Amniotic stem cell (primary cell): ENCODE data around the gene TKFC.

Source experiments
- DNase-seq: peaks from one replicate; lab custom pipeline; 2025; lab: John Stamatoyannopoulos, UW

Gene TKFC

DNA sequence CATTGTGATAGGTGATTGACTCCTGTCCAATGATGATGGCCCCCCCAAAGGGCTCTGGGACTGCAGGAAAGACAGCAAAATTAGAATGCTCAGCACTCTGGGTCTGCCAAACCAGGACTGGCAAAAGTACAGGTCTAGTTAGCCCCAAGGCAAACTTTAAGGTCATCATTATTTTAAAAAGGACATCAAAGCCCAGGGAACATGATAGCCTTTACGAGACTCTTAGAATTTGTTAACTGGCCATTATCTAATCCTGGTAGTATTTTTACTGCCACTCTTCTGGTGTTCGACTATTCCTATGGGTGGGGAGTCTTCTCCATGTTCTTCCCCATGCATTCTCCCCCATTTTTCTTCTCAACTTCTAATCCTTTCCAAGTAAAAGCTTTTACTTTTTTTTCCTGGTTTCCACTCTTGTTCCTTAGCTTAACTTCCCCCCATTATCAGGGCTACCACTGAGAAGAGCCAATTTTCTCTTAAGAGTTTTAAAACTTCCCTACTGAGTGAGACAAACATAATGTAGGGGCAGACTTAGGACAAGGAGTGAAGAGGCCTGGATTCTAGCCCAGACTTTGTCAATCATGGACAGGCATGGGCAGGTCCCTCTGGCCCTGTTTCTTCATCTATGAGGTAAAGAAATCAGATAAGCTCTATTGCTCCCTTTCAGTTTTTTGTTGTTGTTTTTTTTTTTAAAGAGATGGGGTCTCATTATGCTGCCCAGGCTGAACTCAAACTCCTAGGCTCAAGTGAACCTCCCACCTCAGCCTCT, 7.2 kb upstream of the TKFC start:
- DNase-seq = no peak

DNA sequence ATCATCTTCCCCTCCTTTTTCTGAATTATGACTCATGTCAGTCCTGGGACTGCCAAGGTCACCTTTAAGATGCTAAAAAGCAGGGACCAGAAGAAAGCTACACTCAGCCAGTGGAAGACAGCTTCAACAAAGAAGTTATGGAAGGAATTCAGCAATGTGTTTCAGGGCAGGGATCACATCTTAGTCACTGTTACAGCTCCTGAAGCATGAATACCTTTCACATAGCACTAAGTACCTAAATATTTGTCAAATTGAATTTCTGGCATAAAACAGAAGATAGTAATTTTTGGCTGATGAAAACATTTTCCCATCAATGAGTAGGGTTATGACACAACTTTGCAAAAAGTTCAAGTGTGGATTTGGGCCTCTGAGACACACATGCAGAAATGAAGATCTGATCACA, 5.4 kb upstream of the TKFC start:
- DNase-seq = no peak

GRCh38 chr11:61328351-61328750, 4.7 kb upstream of the TKFC start:
- no peak for DNase-seq

DNA sequence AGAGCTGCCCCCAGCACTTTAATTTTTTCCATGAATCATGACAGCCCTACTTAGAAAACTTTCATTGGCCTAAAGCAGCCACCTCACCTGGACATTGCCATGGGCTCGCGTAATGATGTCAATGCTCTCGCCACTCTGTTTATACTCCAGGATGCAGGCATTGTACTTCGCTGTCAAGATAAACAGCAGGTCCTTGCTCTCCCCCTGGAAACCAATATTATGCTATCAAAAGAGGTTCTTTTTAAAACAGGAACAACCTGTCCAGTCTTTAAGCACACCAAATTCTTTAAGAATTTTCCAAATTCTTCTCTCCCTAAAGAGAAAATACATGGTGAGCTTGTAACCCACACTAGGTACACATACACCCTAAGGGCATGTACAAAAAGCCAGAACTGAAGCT, 3.2 kb upstream of the TKFC start:
- no peak for DNase-seq

DNA sequence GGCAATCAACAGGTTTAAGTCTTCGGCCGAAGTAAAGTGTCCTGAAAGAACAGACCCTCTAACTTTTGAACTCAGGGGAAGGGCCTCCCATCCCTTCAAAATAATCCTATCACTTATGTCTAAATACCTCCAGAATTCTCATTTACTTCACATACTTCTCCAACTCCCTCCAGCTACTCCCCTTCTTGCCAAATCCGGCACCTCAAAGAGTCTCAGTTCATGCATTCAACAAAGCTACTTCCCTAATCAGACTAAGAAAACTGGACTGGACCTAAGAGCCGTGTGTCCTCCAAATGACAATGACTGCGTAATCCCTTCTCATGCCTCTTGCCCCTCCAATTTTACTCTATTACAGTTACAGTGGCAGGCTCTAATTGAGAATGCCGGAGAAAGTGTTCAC, 1.4 kb upstream of the TKFC start:
- no peak for DNase-seq

- no peak for DNase-seq
These were observed 689 bp upstream of the TKFC start for GRCh38 chr11:61332281-61332796.

GRCh38 chr11:61333550-61334433, 764 bp downstream of the TKFC start:
- DNase-seq = no peak

- DNase-seq = no peak
These were observed 1.7 kb downstream of the TKFC start for GRCh38 chr11:61334434-61335354.

DNA sequence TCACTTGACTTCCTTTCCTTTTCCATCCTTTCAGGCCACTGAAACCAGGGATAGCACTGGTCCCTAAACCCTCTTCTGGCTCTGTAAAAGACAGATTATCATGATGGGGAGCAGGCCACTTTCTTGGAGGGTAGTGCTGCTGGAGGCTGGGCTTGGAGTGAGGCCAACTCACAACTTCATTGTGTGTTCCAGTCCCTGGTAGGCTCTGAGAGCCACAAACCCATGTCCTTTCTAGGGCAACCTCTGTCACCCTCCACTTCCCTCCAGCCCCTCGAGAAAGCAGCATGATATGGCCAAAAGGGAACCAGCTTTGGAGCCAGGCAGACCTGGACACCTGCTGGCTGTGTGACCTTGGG, 2.3 kb downstream of the TKFC start:
- DNase-seq = no peak

DNA sequence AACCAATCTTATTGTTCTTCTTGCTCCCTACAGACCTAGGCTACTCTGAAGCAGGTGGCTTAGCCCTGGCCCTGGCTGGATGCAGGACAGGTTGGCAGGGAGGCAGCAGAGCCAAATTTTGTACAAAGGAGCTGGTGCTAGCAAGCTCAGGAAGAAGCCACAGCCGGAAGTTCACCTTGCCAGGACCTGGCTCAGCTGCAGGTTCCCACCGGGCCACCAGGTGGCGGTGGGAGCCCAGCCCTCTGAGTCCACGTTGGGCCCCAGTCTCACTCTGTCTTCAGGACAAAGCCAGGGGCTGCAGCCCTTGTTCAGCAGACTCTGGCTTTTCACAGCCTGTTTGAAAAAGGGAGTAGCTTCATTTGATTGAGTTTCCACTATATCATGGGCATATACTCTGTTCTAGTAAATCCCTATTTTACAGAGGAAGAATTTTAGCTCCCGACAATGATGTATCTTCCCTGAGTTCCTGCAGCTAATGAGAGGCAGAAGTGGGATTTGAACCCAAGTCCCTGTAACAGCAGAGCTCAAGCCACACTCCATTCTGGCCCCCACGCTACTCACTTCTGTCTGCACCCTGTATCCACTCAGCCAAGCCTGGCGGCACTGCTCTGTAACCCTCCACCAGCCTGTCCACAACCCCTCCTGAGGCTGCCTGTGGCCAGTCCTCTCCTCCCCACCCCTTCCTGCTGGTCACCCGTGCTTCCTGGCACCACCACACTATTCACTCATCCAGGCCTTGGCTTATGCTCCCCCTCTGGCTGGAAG, 3.3 kb downstream of the TKFC start:
- peak; percentile 67 for DNase-seq

DNA sequence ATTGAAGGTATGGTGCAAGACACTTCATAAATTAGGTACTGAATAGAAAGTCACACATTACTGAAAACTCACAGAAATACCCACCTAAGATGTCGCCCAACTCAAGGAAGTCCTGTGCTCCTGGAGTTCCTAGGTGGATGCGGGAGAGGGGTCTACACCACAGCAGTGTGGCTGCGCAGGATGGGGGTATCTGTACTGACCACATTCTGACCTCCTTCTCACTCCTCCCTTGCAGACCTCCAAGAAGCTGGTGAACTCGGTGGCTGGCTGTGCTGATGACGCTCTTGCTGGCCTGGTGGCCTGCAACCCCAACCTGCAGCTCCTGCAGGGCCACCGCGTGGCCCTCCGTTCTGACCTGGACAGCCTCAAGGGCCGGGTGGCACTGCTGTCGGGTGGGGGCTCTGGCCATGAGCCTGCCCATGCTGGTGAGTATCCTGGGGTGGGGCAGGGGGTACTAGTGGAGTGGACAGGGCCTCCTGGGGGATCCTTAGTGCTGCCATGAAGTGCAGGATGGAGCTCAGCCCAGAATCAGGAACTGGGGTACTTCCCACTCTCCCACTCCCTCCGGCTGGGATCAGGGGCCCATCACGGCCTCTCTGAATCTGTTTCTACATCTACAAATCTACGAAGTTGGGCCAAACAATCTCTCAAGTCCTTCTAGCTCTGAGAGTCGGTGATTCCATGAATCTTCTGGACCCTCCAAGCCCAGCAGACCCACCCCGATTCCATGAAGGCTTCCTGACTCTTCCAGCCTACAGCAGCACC, 4.9 kb downstream of the TKFC start:
- DNase-seq = no peak

- no peak for DNase-seq
These were observed 5.9 kb downstream of the TKFC start for GRCh38 chr11:61338783-61339489.

GRCh38 chr11:61339490-61339878, 6.5 kb downstream of the TKFC start:
- DNase-seq = no peak

DNA sequence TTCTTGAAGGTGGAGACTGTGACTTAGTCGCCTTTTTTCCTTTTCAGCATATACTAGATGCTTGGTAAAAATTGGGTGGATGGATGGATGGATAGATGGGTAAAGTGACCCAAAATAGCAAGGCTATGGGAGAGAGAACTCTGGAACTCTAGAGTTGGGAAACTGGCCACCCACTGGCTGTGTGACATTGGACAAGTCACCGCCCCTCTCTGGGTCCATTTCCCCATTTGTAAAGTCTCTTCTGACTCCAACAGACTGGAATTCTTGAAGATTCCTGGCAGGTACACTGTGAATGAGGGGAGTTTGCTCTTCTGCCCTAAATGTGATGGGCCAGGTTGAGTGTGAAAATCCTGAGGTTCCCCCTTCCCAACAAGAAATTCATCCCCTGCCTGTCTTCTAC, 8.0 kb downstream of the TKFC start:
- no peak for DNase-seq

- no peak for DNase-seq
These were observed 8.7 kb downstream of the TKFC start for GRCh38 chr11:61341706-61342105.

DNA sequence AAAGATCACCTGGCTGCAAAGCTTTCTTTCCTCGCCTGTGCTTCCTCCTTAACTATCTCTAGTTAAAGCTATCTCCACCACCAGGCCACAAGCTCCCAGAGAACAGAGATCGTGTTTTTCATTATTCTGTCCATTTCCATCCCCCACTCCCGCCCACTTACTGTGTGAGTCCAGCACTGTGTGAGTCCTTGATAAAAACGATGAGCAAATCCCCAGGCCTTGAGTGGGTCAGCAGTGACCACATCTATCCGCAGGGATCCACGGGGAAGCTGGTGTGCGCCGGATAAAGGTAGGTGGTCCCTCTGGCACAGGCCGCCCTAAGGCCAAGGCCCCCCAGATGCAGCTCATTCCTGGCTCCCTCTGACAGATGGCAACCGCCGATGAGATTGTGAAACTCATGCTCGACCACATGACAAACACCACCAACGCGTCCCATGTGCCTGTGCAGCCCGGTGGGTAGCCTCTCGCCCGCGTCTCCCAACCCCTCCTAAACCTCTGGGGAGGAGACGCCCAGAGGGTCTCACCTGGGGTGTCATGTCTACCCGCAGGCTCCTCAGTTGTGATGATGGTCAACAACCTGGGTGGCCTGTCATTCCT, 9.3 kb downstream of the TKFC start:
- no peak for DNase-seq

GRCh38 chr11:61343792-61344745, 11.0 kb downstream of the TKFC start:
- DNase-seq = no peak

DNA sequence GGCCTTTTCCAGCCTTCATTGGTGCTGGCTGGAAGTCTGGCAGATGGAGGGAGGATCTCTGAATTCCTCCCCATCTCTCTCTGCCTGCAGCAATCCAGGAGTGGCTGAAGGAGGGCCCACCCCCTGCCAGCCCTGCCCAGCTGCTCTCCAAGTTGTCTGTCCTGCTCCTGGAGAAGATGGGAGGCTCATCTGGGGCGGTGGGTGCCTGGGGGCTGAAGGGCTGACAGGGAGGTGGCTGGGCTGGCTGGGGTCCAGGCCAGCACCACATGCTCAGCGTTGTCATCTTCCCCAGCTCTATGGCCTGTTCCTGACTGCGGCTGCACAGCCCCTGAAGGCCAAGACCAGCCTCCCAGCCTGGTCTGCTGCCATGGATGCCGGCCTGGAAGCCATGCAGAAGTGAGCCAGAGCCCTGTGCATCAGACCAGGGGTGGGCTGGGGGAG, 12.2 kb downstream of the TKFC start:
- no peak for DNase-seq
